ENCODE results near the gene FERMT3. TPM values are rescaled to one million over a fixed set of nuclear protein-coding genes. Genes with fewer than 3 reads are reported as not detected.

Gene FERMT3
- total and polyA plus RNA-seq, 4 donors, result 17.4 to 182 (median 84.5) TPM

DNA sequence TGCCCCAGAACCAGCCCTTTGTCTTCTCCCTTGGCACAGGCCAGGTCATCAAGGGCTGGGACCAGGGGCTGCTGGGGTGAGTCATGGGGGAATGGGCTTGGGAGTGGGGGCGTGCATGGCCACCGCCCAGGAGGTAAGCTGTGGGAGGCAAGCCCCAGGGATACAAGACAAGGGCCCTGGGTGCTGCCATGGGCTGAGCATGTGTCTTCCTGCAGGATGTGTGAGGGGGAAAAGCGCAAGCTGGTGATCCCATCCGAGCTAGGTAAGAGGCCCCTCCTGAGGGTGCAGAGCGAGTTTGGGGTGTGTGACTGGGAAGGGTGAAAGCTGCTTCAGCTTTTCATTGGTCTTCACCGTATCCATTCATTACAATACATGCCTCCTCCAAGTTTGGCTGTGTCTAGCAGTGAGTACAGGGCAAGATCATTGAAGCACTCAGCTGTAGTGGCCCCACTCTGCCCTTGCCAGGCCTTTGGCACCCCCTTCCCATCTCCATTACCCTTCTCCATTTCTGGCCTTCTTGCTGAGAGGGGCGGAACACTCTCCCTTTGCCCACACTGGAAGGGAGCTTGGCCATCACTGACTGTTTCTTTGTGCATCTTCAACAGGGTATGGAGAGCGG, 36.8 kb downstream of the FERMT3 start:
- 89 to 91% methylated on average over 8 of the region's 8 CpGs for WGBS, 2 donors
- ATAC-seq (ENCODE audit: insufficient read depth, low FRiP score) (no peak), DNase-seq (no peak)
- H3K9ac ChIP-seq (ENCODE audit: insufficient read depth in 1 of 2, low read length in 2 of 2), result no peak overlapping the region
- H3K27me3 ChIP-seq (ENCODE audit: control insufficient read depth in 3 of 3, insufficient read depth in 3 of 3, low read length in 2 of 3), result no peaks in the 10 kb centered on the region
- peaks cover 0 to 31% (median 17%) of the 10 kb centered on the region in 5 donors for H3K4me1 ChIP-seq (ENCODE audit: control insufficient read depth in 5 of 5, insufficient read depth in 5 of 5, low read length in 5 of 5)
- no peaks in the 10 kb centered on the region for H3K9me3 ChIP-seq (ENCODE audit: control insufficient read depth in 4 of 4, insufficient read depth in 3 of 4, low read length in 3 of 4)
- TF ChIP-seq, protein P1, sequence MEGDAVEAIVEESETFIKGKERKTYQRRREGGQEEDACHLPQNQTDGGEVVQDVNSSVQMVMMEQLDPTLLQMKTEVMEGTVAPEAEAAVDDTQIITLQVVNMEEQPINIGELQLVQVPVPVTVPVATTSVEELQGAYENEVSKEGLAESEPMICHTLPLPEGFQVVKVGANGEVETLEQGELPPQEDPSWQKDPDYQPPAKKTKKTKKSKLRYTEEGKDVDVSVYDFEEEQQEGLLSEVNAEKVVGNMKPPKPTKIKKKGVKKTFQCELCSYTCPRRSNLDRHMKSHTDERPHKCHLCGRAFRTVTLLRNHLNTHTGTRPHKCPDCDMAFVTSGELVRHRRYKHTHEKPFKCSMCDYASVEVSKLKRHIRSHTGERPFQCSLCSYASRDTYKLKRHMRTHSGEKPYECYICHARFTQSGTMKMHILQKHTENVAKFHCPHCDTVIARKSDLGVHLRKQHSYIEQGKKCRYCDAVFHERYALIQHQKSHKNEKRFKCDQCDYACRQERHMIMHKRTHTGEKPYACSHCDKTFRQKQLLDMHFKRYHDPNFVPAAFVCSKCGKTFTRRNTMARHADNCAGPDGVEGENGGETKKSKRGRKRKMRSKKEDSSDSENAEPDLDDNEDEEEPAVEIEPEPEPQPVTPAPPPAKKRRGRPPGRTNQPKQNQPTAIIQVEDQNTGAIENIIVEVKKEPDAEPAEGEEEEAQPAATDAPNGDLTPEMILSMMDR (IDR thresholded peaks at IDR 0.05; ENCODE audit: control extremely low read depth, extremely low read depth), result no peak
- no peak overlapping the region for H3K27ac ChIP-seq (ENCODE audit: low read depth in 1 of 2, low read length in 1 of 2)
- peaks cover 0 to 15% (median 3%) of the 10 kb centered on the region in 4 donors for H3K36me3 ChIP-seq (ENCODE audit: control insufficient read depth in 4 of 4, insufficient read depth in 4 of 4, low read length in 4 of 4)
- no peak overlapping the region for H3K4me3 ChIP-seq

DNA sequence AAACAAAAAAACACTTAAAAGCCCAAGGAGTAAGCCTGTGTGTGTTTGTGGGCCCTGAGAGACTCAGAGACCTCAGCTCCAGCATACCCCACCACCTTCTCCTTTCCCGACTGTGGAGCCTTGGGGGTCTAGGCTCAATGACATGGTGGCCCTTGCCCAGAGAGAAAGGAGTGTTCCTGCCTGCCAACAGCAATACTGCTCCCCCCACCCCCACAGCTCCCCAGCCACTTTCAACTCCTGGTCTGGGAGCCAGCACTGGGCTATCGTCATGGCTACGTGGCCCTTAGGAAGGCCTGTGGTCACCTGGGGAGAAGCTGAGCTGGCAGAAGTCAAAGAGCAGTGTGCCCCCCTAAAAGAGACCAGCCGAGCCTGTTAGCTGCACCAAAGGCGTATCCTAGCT, 37.6 kb downstream of the FERMT3 start:
- ATAC-seq (ENCODE audit: insufficient read depth, low FRiP score) (no peak), DNase-seq (no peak)
- TF ChIP-seq, protein P1 (IDR thresholded peaks at IDR 0.05; ENCODE audit: control extremely low read depth, extremely low read depth), result no peak
- Histone ChIP-seq H3K27ac (ENCODE audit: low read depth in 1 of 2, low read length in 1 of 2) (no peak overlapping the region), H3K4me3 (no peak overlapping the region), H3K36me3 (ENCODE audit: control insufficient read depth in 4 of 4, insufficient read depth in 4 of 4, low read length in 4 of 4) (peaks cover 0 to 10% (median 1%) of the 10 kb centered on the region in 4 donors), H3K9me3 (ENCODE audit: control insufficient read depth in 4 of 4, insufficient read depth in 3 of 4, low read length in 3 of 4) (no peaks in the 10 kb centered on the region), H3K27me3 (ENCODE audit: control insufficient read depth in 3 of 3, insufficient read depth in 3 of 3, low read length in 2 of 3) (no peaks in the 10 kb centered on the region), H3K9ac (ENCODE audit: insufficient read depth in 1 of 2, low read length in 2 of 2) (no peak overlapping the region), H3K4me1 (ENCODE audit: control insufficient read depth in 5 of 5, insufficient read depth in 5 of 5, low read length in 5 of 5) (peaks cover 0 to 31% (median 17%) of the 10 kb centered on the region in 5 donors)
- WGBS, 2 donors, result 64 to 65% methylated on average over 5 of the region's 5 CpGs

DNA sequence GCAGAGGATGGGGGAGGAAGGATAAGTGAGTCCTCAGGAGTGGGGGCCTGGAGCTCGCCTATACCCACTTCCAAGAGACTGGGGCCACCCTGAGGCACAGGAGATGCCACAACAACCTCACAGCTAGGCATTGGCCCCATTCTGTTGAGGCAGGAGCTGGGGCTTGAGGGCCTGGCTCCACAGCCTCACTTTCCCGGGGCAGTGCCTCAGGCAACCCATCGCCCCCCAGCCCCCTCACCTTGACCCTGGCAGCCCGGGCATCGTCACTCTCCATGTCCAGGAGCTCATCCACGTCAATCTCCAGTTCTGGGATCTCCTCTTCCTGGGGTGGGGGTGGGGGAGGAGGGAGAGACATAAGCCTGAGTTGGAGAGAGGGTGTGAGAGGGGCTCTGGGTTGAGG, 38.4 kb downstream of the FERMT3 start:
- no peaks in the 10 kb centered on the region for H3K27me3 ChIP-seq (ENCODE audit: control insufficient read depth in 3 of 3, insufficient read depth in 3 of 3, low read length in 2 of 3)
- ATAC-seq (ENCODE audit: insufficient read depth, low FRiP score), result no peak
- H3K36me3 ChIP-seq (ENCODE audit: control insufficient read depth in 4 of 4, insufficient read depth in 4 of 4, low read length in 4 of 4), result peaks cover 0 to 10% (median 1%) of the 10 kb centered on the region in 4 donors
- H3K9me3 ChIP-seq (ENCODE audit: control insufficient read depth in 4 of 4, insufficient read depth in 3 of 4, low read length in 3 of 4), result no peaks in the 10 kb centered on the region
- DNase-seq, result no peak
- H3K4me3 ChIP-seq, result no peak overlapping the region
- H3K4me1 ChIP-seq (ENCODE audit: control insufficient read depth in 5 of 5, insufficient read depth in 5 of 5, low read length in 5 of 5), result peaks cover 0 to 29% (median 12%) of the 10 kb centered on the region in 5 donors
- no peak overlapping the region for H3K9ac ChIP-seq (ENCODE audit: insufficient read depth in 1 of 2, low read length in 2 of 2)
- 36 to 44% methylated on average over 6 of the region's 6 CpGs for WGBS, 2 donors
- TF ChIP-seq, protein P1 (IDR thresholded peaks at IDR 0.05; ENCODE audit: control extremely low read depth, extremely low read depth), result no peak
- peak overlapping the region; percentile 61 to 84 for H3K27ac ChIP-seq (ENCODE audit: low read depth in 1 of 2, low read length in 1 of 2)

Measured in lung (tissue), 12 donors.